Left cardiac atrium (tissue), 4 donors: Measurements from ENCODE around the gene SEC11A. TPM values are rescaled to one million over a fixed set of nuclear protein-coding genes. Genes with fewer than 3 reads are reported as not detected.
"Not testable (repeated sequence)": the region's sequence is repeated elsewhere in the genome, so short reads cannot be mapped to it uniquely, and the experiment has no call there.

Experiments used
- ATAC-seq, 2 donors: fragments of 200-7000 bp; cut with Tn5 transposase; one replicate each; pipeline ENCODE4 v1.9.1; 2020; ENCODE audit warnings: mild to moderate bottlenecking in 2 of 2, moderate library complexity in 2 of 2
- DNase-seq: peaks from one replicate; pipeline ENCODE4 v3.0.0-alpha.2; 2020
- intact Hi-C, 2 donors: fragments of 100-400 bp; cut with DNase I; formaldehyde crosslinking; loops; one replicate each; pipeline versions ENCODE4 v1.14.1 to v1.15.1; 2022 to 2023
- long read RNA-seq: library from polyadenylated mRNA; unstranded; transcript quantifications from one replicate; pipeline ENCODE4 v2.0.0, GENCODE V29; 2021
- total RNA-seq, 2 donors: library from RNA; stranded (reverse); fragmentation: NEBNext Ultra II Directional; extraction: Animal tissue kit (Norgen Biotek cat#: 25700); gene quantifications; one replicate each; pipeline ENCODE4 v1.2.1, GENCODE V29; 2021
- donor health status: DM: no; HTN: yes; CAD: no.
- donor health status: DM: no; HTN: yes; CAD: no; lungs with severe emphysema.
- donor health status: DM: yes; HTN: yes; CAD: no.
- donor health status: Dilated cardiomyopathy.

SEC11A gene
- total RNA-seq = 100 to 1,000 TPM in 1 of 2 donors, 10 to 100 TPM in 1; 98.1 to 104 TPM
- long read RNA-seq, transcript SEC11A-209 (7 exons, 1,089 nt) = minor isoform, 8 of 29 reads
- long read RNA-seq, transcript SEC11A-201 (6 exons, 1,656 nt) = major isoform, 18 of 29 reads
- long read RNA-seq, partial matches to known transcripts = 0 of 29 reads
- long read RNA-seq, other reads (novel, unspliced or antisense) = 2 of 29 reads

- DNase-seq (peak; percentile 96), ATAC-seq (peak; percentile 98 to 99)
- intact Hi-C loops = loop anchor here (10.0 kb wide), 1 partner anchor 61 kb away; the partner anchor contains the start of genes NMB (in 2 of the 2) and WDR73 (in 2 of the 2)
Observed at GRCh38 chr15:84716036-84716732, at the start of gene SEC11A. SEC11A (minus strand) TSS chr15:84716139; CDS start chr15:84716075, 64 bp downstream.

- ATAC-seq = no peak
- no peak for DNase-seq
- intact Hi-C loops = no loop called here
Observed at GRCh38 chr15:84765675-84766074, 49.7 kb upstream of the SEC11A start.

GRCh38 chr15:84764989-84765388, 49.0 kb upstream of the SEC11A start:
- ATAC-seq (no peak), DNase-seq (no peak)
- intact Hi-C loops = loop anchor here in 1 of 2 donors (5.0 kb wide), 1 partner anchor 47 kb away; no protein-coding TSS in a partner anchor

- DNase-seq (no peak), ATAC-seq (peak in 1 of 2 donors; percentile 55)
- intact Hi-C loops = loop anchor here in 1 of 2 donors (5.0 kb wide), 1 partner anchor 48 kb away; no protein-coding TSS in a partner anchor
Observed at GRCh38 chr15:84764585-84764984, 48.6 kb upstream of the SEC11A start.

- no peak for DNase-seq
- intact Hi-C loops = loop anchor here in 1 of 2 donors (5.0 kb wide), 1 partner anchor 49 kb away; no protein-coding TSS in a partner anchor
Observed at GRCh38 chr15:84762840-84763572, 47.1 kb upstream of the SEC11A start.

GRCh38 chr15:84761607-84762131, 45.7 kb upstream of the SEC11A start:
- ATAC-seq = peak in 1 of 2 donors; percentile 16
- intact Hi-C loops = loop anchor here in 1 of 2 donors (5.0 kb wide), 1 partner anchor 51 kb away; no protein-coding TSS in a partner anchor
- DNase-seq = no peak

More at GRCh38 chr15:84762840-84763572, 47.1 kb upstream of the SEC11A start:
- peak in 1 of 2 donors; percentile 54 for ATAC-seq

GRCh38 chr15:84760219-84760618, 44.3 kb upstream of the SEC11A start:
- DNase-seq = no peak
- no peak for ATAC-seq
- intact Hi-C loops = loop anchor here in 1 of 2 donors (5.0 kb wide), 1 partner anchor 52 kb away; no protein-coding TSS in a partner anchor

GRCh38 chr15:84759018-84759417, 43.1 kb upstream of the SEC11A start:
- DNase-seq (no peak), ATAC-seq (no peak)
- intact Hi-C loops = no loop called here

GRCh38 chr15:84755736-84756527, 40.0 kb upstream of the SEC11A start:
- intact Hi-C loops = no loop called here
- DNase-seq (no peak), ATAC-seq (peak in 1 of 2 donors; percentile 61)

GRCh38 chr15:84754889-84755288, 39.0 kb upstream of the SEC11A start:
- DNase-seq, ATAC-seq: not testable (repeated sequence)
- intact Hi-C loops = loop anchor here in 1 of 2 donors (5.0 kb wide), 1 partner anchor 62 kb away; the partner anchor contains the start of gene ALPK3

GRCh38 chr15:84752700-84753099, 36.8 kb upstream of the SEC11A start:
- DNase-seq (no peak), ATAC-seq (no peak)
- intact Hi-C loops = loop anchor here in 1 of 2 donors (5.0 kb wide), 1 partner anchor 65 kb away; the partner anchor contains the start of gene ALPK3

GRCh38 chr15:84752195-84752594, 36.3 kb upstream of the SEC11A start:
- no peak for DNase-seq
- intact Hi-C loops = loop anchor here in 1 of 2 donors (5.0 kb wide), 1 partner anchor 65 kb away; the partner anchor contains the start of gene ALPK3
- ATAC-seq = no peak

- not testable (repeated sequence) for ATAC-seq, DNase-seq
- intact Hi-C loops = loop anchor here in 1 of 2 donors (5.0 kb wide), 1 partner anchor 66 kb away; the partner anchor contains the start of gene ALPK3
Observed at GRCh38 chr15:84751721-84752120, 35.8 kb upstream of the SEC11A start.

GRCh38 chr15:84750583-84751092, 34.7 kb upstream of the SEC11A start:
- no peak for ATAC-seq
- intact Hi-C loops = loop anchor here in 1 of 2 donors (5.0 kb wide), 1 partner anchor 67 kb away; the partner anchor contains the start of gene ALPK3
- no peak for DNase-seq

- intact Hi-C loops = no loop called here
- ATAC-seq = peak; percentile 14 to 23
- peak; percentile 43 for DNase-seq
Observed at GRCh38 chr15:84749111-84749991, 33.4 kb upstream of the SEC11A start.

GRCh38 chr15:84748274-84749110, 32.6 kb upstream of the SEC11A start, which contains the start of gene ZNF592:
ZNF592 (plus strand) TSS chr15:84748592; CDS start chr15:84782676, 34,084 bp downstream.
- intact Hi-C loops = no loop called here
- peak; percentile 79 to 85 for ATAC-seq
- peak; percentile 88 for DNase-seq
